Esophagus muscularis mucosa (tissue), 3 donors: ENCODE measurements around the gene PLAAT4.

Experiments used
- CTCF ChIP-seq, 3 experiments: fragments of 200-600 bp in 2 of 3; fragments of 450-650 bp in 1 of 3; sonication (generic) in 2 of 3; IDR thresholded peaks; one replicate each; pipeline ENCODE4 v1.5.1; 2017 to 2019; ENCODE audit warnings: antibody characterized with exemption in 3 of 3, mild to moderate bottlenecking in 2 of 3, moderate library complexity in 1 of 3
- POLR2A ChIP-seq: fragments of 450-650 bp; IDR thresholded peaks from one replicate; pipeline ENCODE4 v1.6.1; 2017; ENCODE audit warnings: antibody characterized with exemption, moderate library complexity, mild to moderate bottlenecking, low read depth
- POLR2AphosphoS5 ChIP-seq, 2 donors: sonication (generic); formaldehyde crosslinking; IDR thresholded peaks; one replicate each; pipeline ENCODE4 v1.6.1; 2017; ENCODE audit warnings: antibody characterized with exemption in 2 of 2

GRCh38 chr11:63537293-63538101 lies 889 bp downstream of the PLAAT4 start:
- TF ChIP-seq CTCF (IDR thresholded peaks at IDR 0.05) (no peak), POLR2A (no peak), POLR2AphosphoS5 (IDR thresholded peaks at IDR 0.05) (peak; percentile 72 to 77)
